HEK293 (cell line): ENCODE results near the gene MBOAT7.
A peak's percentile ranks its signal among the peaks of the same experiment; 100 is the strongest.

ENCODE experiments used
- CTCF ChIA-PET: fragments of 350-600 bp; formaldehyde crosslinking; extraction: SDS; loops from one replicate; lab custom pipeline; 2021; ENCODE audit warnings: antibody characterized with exemption; lab: Yijun Ruan, JAX
- POLR2A ChIA-PET: fragments of 300-600 bp; formaldehyde crosslinking; extraction: SDS; loops from one replicate; lab custom pipeline; 2020; ENCODE audit warnings: antibody characterized with exemption, inconsistent platforms; lab: Yijun Ruan, JAX
- H3K27ac ChIP-seq: fragments of 200-500 bp; sonication (Bioruptor generic); 2 replicates; pipeline ENCODE4 v1.5.1; 2014; ENCODE audit warnings: low read depth, low read length, control low read depth, inconsistent platforms; ENCODE audit errors: extremely low read depth
- H3K36me3 ChIP-seq, 2 experiments: fragments of 200-500 bp in 1 of 2; sonication (Bioruptor generic) in 1 of 2; 1 replicate in 1 of 2; 2 replicates in 1 of 2; pipeline ENCODE4 v1.5.1; 2014 to 2017; ENCODE audit warnings: inconsistent platforms in 2 of 2, low read length in 2 of 2; ENCODE audit not compliant: control insufficient read depth in 2 of 2, insufficient read depth in 1 of 2
- H3K4me1 ChIP-seq: fragments of 200-500 bp; sonication (Bioruptor generic); 2 replicates; pipeline ENCODE4 v1.5.1; 2014; ENCODE audit warnings: mild to moderate bottlenecking, low read length, inconsistent platforms; ENCODE audit not compliant: control insufficient read depth, insufficient read depth
- H3K4me3 ChIP-seq: 2 replicates; pipeline ENCODE4 v1.5.1; 2011; ENCODE audit warnings: low read depth, mild to moderate bottlenecking, control low read depth, low read length, moderate library complexity
- H3K9me3 ChIP-seq: fragments of 200-500 bp; sonication (Bioruptor generic); 2 replicates; pipeline ENCODE4 v1.5.1; 2014; ENCODE audit warnings: low read depth, low read length, inconsistent platforms; ENCODE audit not compliant: control insufficient read depth, insufficient read depth
- GLI2 ChIP-seq: fragments of 450-650 bp; formaldehyde crosslinking; IDR thresholded peaks from 2 replicates; pipeline ENCODE4; 2017; ENCODE audit warnings: missing biosample characterization, missing genetic modification characterization, low read depth, borderline replicate concordance
- GLIS1 ChIP-seq: fragments of 450-650 bp; formaldehyde crosslinking; IDR thresholded peaks from 2 replicates; pipeline ENCODE4 v1.5.1; 2016; ENCODE audit warnings: missing biosample characterization, missing genetic modification characterization
- HIC1 ChIP-seq: fragments of 450-650 bp; formaldehyde crosslinking; IDR thresholded peaks from 2 replicates; pipeline ENCODE4 v1.5.1; 2016; ENCODE audit warnings: missing biosample characterization, missing genetic modification characterization
- HOXA7 ChIP-seq: sonication (generic); formaldehyde crosslinking; IDR thresholded peaks from 2 replicates; pipeline ENCODE4 v1.8.1; 2022; ENCODE audit warnings: missing genetic modification reagents, borderline replicate concordance
- KLF8 ChIP-seq: fragments of 450-650 bp; formaldehyde crosslinking; IDR thresholded peaks from 2 replicates; pipeline ENCODE4 v1.5.1; 2016; ENCODE audit warnings: missing biosample characterization, missing genetic modification characterization
- PRDM1 ChIP-seq: fragments of 450-650 bp; formaldehyde crosslinking; IDR thresholded peaks from 2 replicates; pipeline ENCODE4; 2016; ENCODE audit warnings: missing biosample characterization, missing genetic modification characterization
- PRDM10 ChIP-seq: fragments of 450-650 bp; formaldehyde crosslinking; IDR thresholded peaks from 2 replicates; pipeline ENCODE4 v1.5.1; 2016; ENCODE audit warnings: missing biosample characterization, missing genetic modification characterization
- SETDB1 ChIP-seq: IDR thresholded peaks from one replicate; pipeline ENCODE4 v1.6.1; 2017; ENCODE audit warnings: mild to moderate bottlenecking, low read length, moderate library complexity, mixed read lengths; ENCODE audit not compliant: insufficient read length
- SP7 ChIP-seq: fragments of 450-650 bp; formaldehyde crosslinking; IDR thresholded peaks from 2 replicates; pipeline ENCODE4 v1.5.1; 2016; ENCODE audit warnings: missing biosample characterization, missing genetic modification characterization
- WT1 ChIP-seq: fragments of 450-650 bp; formaldehyde crosslinking; IDR thresholded peaks from 2 replicates; pipeline ENCODE4 v1.5.1; 2016; ENCODE audit warnings: missing biosample characterization, missing genetic modification characterization
- YY1 ChIP-seq: fragments of 450-650 bp; formaldehyde crosslinking; IDR thresholded peaks from 2 replicates; pipeline ENCODE4 v1.5.1; 2018; ENCODE audit warnings: missing biosample characterization, missing genetic modification characterization
- ZBTB21 ChIP-seq: fragments of 450-650 bp; formaldehyde crosslinking; IDR thresholded peaks from 2 replicates; pipeline ENCODE4 v1.5.1; 2017; ENCODE audit warnings: missing biosample characterization, missing genetic modification characterization
- ZBTB6 ChIP-seq: fragments of 450-650 bp; formaldehyde crosslinking; IDR thresholded peaks from 2 replicates; pipeline ENCODE4 v1.5.1; 2017; ENCODE audit warnings: missing biosample characterization, missing genetic modification characterization
- ZBTB8A ChIP-seq: fragments of 450-650 bp; formaldehyde crosslinking; IDR thresholded peaks from 2 replicates; pipeline ENCODE4 v1.5.1; 2016; ENCODE audit warnings: missing biosample characterization, missing genetic modification characterization
- ZEB2 ChIP-seq: fragments of 450-650 bp; formaldehyde crosslinking; IDR thresholded peaks from 2 replicates; pipeline ENCODE4 v1.5.1; 2016; ENCODE audit warnings: missing biosample characterization, missing genetic modification characterization
- ZFP37 ChIP-seq: fragments of 450-650 bp; formaldehyde crosslinking; IDR thresholded peaks from 2 replicates; pipeline ENCODE4 v1.5.1; 2016; ENCODE audit warnings: missing biosample characterization, missing genetic modification characterization
- ZIC2 ChIP-seq: fragments of 450-650 bp; formaldehyde crosslinking; IDR thresholded peaks from 2 replicates; pipeline ENCODE4 v1.5.1; 2016; ENCODE audit warnings: missing biosample characterization, missing genetic modification characterization
- ZNF184 ChIP-seq: fragments of 450-650 bp; IDR thresholded peaks from 2 replicates; pipeline ENCODE4 v1.5.1; 2018; ENCODE audit warnings: missing biosample characterization, mild to moderate bottlenecking, missing genetic modification characterization
- ZNF214 ChIP-seq: fragments of 450-650 bp; formaldehyde crosslinking; IDR thresholded peaks from 2 replicates; pipeline ENCODE4 v1.5.1; 2017; ENCODE audit warnings: missing biosample characterization, mild to moderate bottlenecking, missing genetic modification characterization, borderline replicate concordance
- ZNF223 ChIP-seq: fragments of 450-650 bp; formaldehyde crosslinking; IDR thresholded peaks from 2 replicates; pipeline ENCODE4 v1.5.1; 2016; ENCODE audit warnings: missing biosample characterization, missing genetic modification characterization
- ZNF292 ChIP-seq: fragments of 450-650 bp; formaldehyde crosslinking; IDR thresholded peaks from 2 replicates; pipeline ENCODE4 v1.5.1; 2016; ENCODE audit warnings: low read depth, missing biosample characterization, missing genetic modification characterization, borderline replicate concordance
- ZNF350 ChIP-seq: fragments of 450-650 bp; formaldehyde crosslinking; IDR thresholded peaks from 2 replicates; pipeline ENCODE4 v1.5.0; 2017; ENCODE audit warnings: missing biosample characterization, mild to moderate bottlenecking, missing genetic modification characterization
- ZNF394 ChIP-seq: fragments of 450-650 bp; formaldehyde crosslinking; IDR thresholded peaks from 2 replicates; pipeline ENCODE4 v1.5.1; 2016; ENCODE audit warnings: missing biosample characterization, missing genetic modification characterization, mild to moderate bottlenecking, moderate library complexity, borderline replicate concordance
- ZNF501 ChIP-seq: fragments of 450-650 bp; formaldehyde crosslinking; IDR thresholded peaks from 2 replicates; pipeline ENCODE4 v1.5.1; 2016; ENCODE audit warnings: missing biosample characterization, missing genetic modification characterization
- ZNF521 ChIP-seq: fragments of 450-650 bp; formaldehyde crosslinking; IDR thresholded peaks from 2 replicates; pipeline ENCODE4 v1.5.1; 2017; ENCODE audit warnings: missing biosample characterization, mild to moderate bottlenecking, missing genetic modification characterization
- ZNF548 ChIP-seq: fragments of 450-650 bp; formaldehyde crosslinking; IDR thresholded peaks from 2 replicates; pipeline ENCODE4 v1.5.1; 2016; ENCODE audit warnings: missing biosample characterization, missing genetic modification characterization
- ZNF596 ChIP-seq: fragments of 450-650 bp; IDR thresholded peaks from 2 replicates; pipeline ENCODE4 v1.5.0; 2018; ENCODE audit warnings: missing biosample characterization, mild to moderate bottlenecking, missing genetic modification characterization, moderate library complexity
- ZNF610 ChIP-seq: fragments of 450-650 bp; formaldehyde crosslinking; IDR thresholded peaks from 2 replicates; pipeline ENCODE4 v1.5.1; 2016; ENCODE audit warnings: missing biosample characterization, missing genetic modification characterization, borderline replicate concordance
- ZNF629 ChIP-seq: fragments of 450-650 bp; formaldehyde crosslinking; IDR thresholded peaks from 2 replicates; pipeline ENCODE4 v1.5.1; 2017; ENCODE audit warnings: missing biosample characterization, missing genetic modification characterization
- ZNF654 ChIP-seq: fragments of 450-650 bp; formaldehyde crosslinking; IDR thresholded peaks from 2 replicates; pipeline ENCODE4 v1.5.1; 2016; ENCODE audit warnings: low read depth, missing biosample characterization, missing genetic modification characterization
- ZNF768 ChIP-seq: fragments of 450-650 bp; formaldehyde crosslinking; IDR thresholded peaks from 2 replicates; pipeline ENCODE4 v1.5.1; 2018; ENCODE audit warnings: missing biosample characterization, mild to moderate bottlenecking, missing genetic modification characterization

The MBOAT7 gene

GRCh38 chr19:54231077-54231931 lies 41.9 kb upstream of the MBOAT7 start:
- Histone ChIP-seq H3K36me3 (no peaks in the 10 kb centered on the region; a peak in 1 of 3 replicates), H3K4me1 (peaks cover 2% of the 10 kb centered on the region; the same call in 1 of the 2 replicates), H3K9me3 (no peaks in the 10 kb centered on the region; the same call in 1 of the 2 replicates), H3K4me3 (no peak overlapping the region), H3K27ac (no peak overlapping the region)
- ChIA-PET POLR2A (no interaction called here), CTCF (interaction anchor here (0.6 to 2.4 kb wide), 8 partner anchors 19 to 702 kb away, joined by 3 to 14 read pairs (median 5); partner anchors contain the start of genes CNOT3, MBOAT7 and TSEN34)
- peak; percentile 45; the same call in 1 of the 2 replicates for TF ChIP-seq SP7 (tag by site-specific recombination)
- no peak for TF ChIP-seq ZNF223
- 0 out of 2 replicates have a peak, but pooled peaks have one; percentile 21 for TF ChIP-seq ZNF394
- peak; percentile 24; the same call in 1 of the 2 replicates for TF ChIP-seq ZEB2 (tag by site-specific recombination)
- TF ChIP-seq PRDM1 (tag by site-specific recombination), result no peak
- no peak for TF ChIP-seq GLI2
- peak; percentile 34; the same call in 1 of the 2 replicates for TF ChIP-seq ZNF768 (tag by site-specific recombination)
- TF ChIP-seq GLIS1 (tag by site-specific recombination), result peak; percentile 14; the same call in 1 of the 2 replicates
- no peak for TF ChIP-seq ZBTB6 (tag by site-specific recombination)
- TF ChIP-seq ZNF350 (tag by site-specific recombination), result no peak
- peak; percentile 22; the same call in 1 of the 2 replicates for TF ChIP-seq ZNF629
- no peak for TF ChIP-seq HIC1 (tag by site-specific recombination)
- TF ChIP-seq PRDM10 (tag by site-specific recombination), result peak; percentile 68
- 0 out of 2 replicates have a peak, but pooled peaks have one; percentile 38 for TF ChIP-seq ZNF610 (tag by site-specific recombination)
- TF ChIP-seq HOXA7 (CRISPR knock-in tag), result no peak
- no peak for TF ChIP-seq ZNF521
- no peak for TF ChIP-seq ZNF596 (tag by site-specific recombination)
- TF ChIP-seq ZNF292 (tag by site-specific recombination), result no peak
- TF ChIP-seq ZFP37 (tag by site-specific recombination), result no peak
- peak; percentile 49; the same call in 1 of the 2 replicates for TF ChIP-seq ZBTB8A
- TF ChIP-seq WT1 (tag by site-specific recombination), result no peak
- TF ChIP-seq ZNF654, result peak; percentile 84
- TF ChIP-seq ZBTB21 (tag by site-specific recombination), result no peak
- TF ChIP-seq YY1 (tag by site-specific recombination), result no peak
- no peak for TF ChIP-seq ZNF184 (tag by site-specific recombination)
- TF ChIP-seq ZNF548 (tag by site-specific recombination), result no peak
- peak; percentile 32; the same call in 1 of the 2 replicates for TF ChIP-seq KLF8 (tag by site-specific recombination)
- 0 out of 2 replicates have a peak, but pooled peaks have one; percentile 18 for TF ChIP-seq ZIC2 (tag by site-specific recombination)
- no peak for TF ChIP-seq ZNF501 (tag by site-specific recombination)
- TF ChIP-seq SETDB1, result no peak
- TF ChIP-seq ZNF214 (tag by site-specific recombination), result no peak
